ENCODE data around the gene SIRT7.

The SIRT7 gene

GRCh38 chr17:81898885-81899284 is 19.1 kb downstream of the SIRT7 start:
- DNase-seq (ENCODE audit: extremely low read depth, low read depth): no peak

GRCh38 chr17:81898029-81898866 is 19.7 kb downstream of the SIRT7 start:
- no peak for TF ChIP-seq CTCF (IDR thresholded peaks at IDR 0.05; ENCODE audit: low read depth, low read length)
- DNase-seq (ENCODE audit: extremely low read depth, low read depth): peak; percentile 23

More at GRCh38 chr17:81898885-81899284, 19.1 kb downstream of the SIRT7 start:
- TF ChIP-seq CTCF (IDR thresholded peaks at IDR 0.05; ENCODE audit: low read depth, low read length): no peak

- TF ChIP-seq CTCF (IDR thresholded peaks at IDR 0.05; ENCODE audit: low read depth, low read length): no peak
- no peak for DNase-seq (ENCODE audit: extremely low read depth, low read depth)
Measured at GRCh38 chr17:81895400-81895799, 22.6 kb downstream of the SIRT7 start.

- DNase-seq (ENCODE audit: extremely low read depth, low read depth): no peak
- TF ChIP-seq CTCF (IDR thresholded peaks at IDR 0.05; ENCODE audit: low read depth, low read length): no peak
Measured at GRCh38 chr17:81891303-81891552, 26.7 kb downstream of the SIRT7 start.

GRCh38 chr17:81890447-81891302 is 27.3 kb downstream of the SIRT7 start:
- no peak for TF ChIP-seq CTCF (IDR thresholded peaks at IDR 0.05; ENCODE audit: low read depth, low read length)
- no peak for DNase-seq (ENCODE audit: extremely low read depth, low read depth)

GRCh38 chr17:81889602-81890001 is 28.4 kb downstream of the SIRT7 start:
- DNase-seq (ENCODE audit: extremely low read depth, low read depth): no peak
- no peak for TF ChIP-seq CTCF (IDR thresholded peaks at IDR 0.05; ENCODE audit: low read depth, low read length)

- no peak for TF ChIP-seq CTCF (IDR thresholded peaks at IDR 0.05; ENCODE audit: low read depth, low read length)
Measured at GRCh38 chr17:81888988-81889595, 28.9 kb downstream of the SIRT7 start.

More at GRCh38 chr17:81888988-81889595, 28.9 kb downstream of the SIRT7 start:
- no peak for DNase-seq (ENCODE audit: extremely low read depth, low read depth)

All from AG09319 (cell line).